HL-60 (cell line): ENCODE data around the gene LRRC17.
A peak's percentile ranks its signal among the peaks of the same experiment; 100 is the strongest.

ENCODE experiments used
- DNase-seq, 2 experiments: peaks; one replicate each; pipeline ENCODE4 v3.0.0-alpha.2; 2010 to 2020; ENCODE audit warnings: low read depth in 1 of 2, low spot score in 1 of 2
- H3K27ac ChIP-seq: fragments of 250-450 bp; sonication (Bioruptor Pico); replicated peaks from 2 replicates; pipeline ENCODE4 v1.5.1; 2020; ENCODE audit warnings: mild to moderate bottlenecking, moderate library complexity
- H3K27me3 ChIP-seq: fragments of 250-450 bp; sonication (Bioruptor Pico); 2 replicates; pipeline ENCODE4 v1.5.1; 2021; ENCODE audit warnings: mild to moderate bottlenecking, moderate library complexity; ENCODE audit not compliant: insufficient read depth, poor library complexity, severe bottlenecking
- H3K4me3 ChIP-seq: replicated peaks from 2 replicates; pipeline ENCODE4 v1.5.1; 2011; ENCODE audit warnings: mild to moderate bottlenecking, control low read depth, low read length; ENCODE audit not compliant: insufficient read depth
- CTCF ChIP-seq: IDR thresholded peaks from one replicate; pipeline ENCODE4 v1.5.1; 2011; ENCODE audit warnings: low read length, control low read depth, inconsistent platforms; ENCODE audit not compliant: insufficient read depth
- GABPA ChIP-seq: IDR thresholded peaks from 2 replicates; pipeline ENCODE4 v1.6.1; 2012; ENCODE audit warnings: low read depth
- POLR2AphosphoS5 ChIP-seq: IDR thresholded peaks from 2 replicates; pipeline ENCODE4 v1.6.1; 2012; ENCODE audit warnings: low read depth
- SPI1 ChIP-seq: IDR thresholded peaks from 2 replicates; pipeline ENCODE4 v1.6.1; 2012; ENCODE audit warnings: low read depth, mild to moderate bottlenecking, borderline replicate concordance
- TF ChIP-seq, protein P1 (sequence below): IDR thresholded peaks from 2 replicates; pipeline ENCODE4 v1.6.1; 2012; ENCODE audit warnings: low read depth; ENCODE audit not compliant: insufficient replicate concordance

LRRC17 gene

DNA sequence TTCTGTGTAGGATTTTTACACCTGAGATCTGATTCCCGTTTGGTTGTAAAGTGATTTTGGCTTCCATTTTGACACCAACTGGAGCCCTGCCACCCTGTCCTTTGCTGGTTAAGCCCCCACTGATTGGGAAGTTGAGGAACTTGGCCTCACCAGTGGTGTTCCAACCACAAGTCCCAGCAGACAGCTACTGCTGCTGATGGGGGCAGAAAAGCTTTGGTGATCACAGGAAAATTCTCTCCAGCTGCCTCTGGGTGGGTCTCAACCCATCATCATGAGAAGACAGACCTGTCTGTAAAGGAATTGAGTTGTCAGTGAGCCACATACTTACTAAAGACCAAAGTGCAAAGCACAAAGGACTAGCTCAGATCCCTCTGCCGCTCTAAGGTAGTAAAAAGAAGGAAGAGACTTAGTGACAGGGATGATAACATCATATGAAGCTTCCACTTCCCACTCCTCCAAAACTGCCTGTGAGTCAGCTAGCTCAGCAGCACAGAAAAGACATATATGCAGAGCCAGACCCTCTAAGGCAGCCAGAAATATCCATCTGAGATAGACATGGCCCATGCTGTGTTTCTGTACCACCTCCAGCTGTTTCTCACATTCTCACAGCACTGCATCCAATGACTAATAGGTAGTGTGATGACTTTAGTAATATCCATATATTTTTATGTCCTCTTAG is 22.4 kb upstream of the LRRC17 start:
- peak; percentile 73; the same call in 1 of the 2 replicates for TF ChIP-seq SPI1
- TF ChIP-seq, protein P1, sequence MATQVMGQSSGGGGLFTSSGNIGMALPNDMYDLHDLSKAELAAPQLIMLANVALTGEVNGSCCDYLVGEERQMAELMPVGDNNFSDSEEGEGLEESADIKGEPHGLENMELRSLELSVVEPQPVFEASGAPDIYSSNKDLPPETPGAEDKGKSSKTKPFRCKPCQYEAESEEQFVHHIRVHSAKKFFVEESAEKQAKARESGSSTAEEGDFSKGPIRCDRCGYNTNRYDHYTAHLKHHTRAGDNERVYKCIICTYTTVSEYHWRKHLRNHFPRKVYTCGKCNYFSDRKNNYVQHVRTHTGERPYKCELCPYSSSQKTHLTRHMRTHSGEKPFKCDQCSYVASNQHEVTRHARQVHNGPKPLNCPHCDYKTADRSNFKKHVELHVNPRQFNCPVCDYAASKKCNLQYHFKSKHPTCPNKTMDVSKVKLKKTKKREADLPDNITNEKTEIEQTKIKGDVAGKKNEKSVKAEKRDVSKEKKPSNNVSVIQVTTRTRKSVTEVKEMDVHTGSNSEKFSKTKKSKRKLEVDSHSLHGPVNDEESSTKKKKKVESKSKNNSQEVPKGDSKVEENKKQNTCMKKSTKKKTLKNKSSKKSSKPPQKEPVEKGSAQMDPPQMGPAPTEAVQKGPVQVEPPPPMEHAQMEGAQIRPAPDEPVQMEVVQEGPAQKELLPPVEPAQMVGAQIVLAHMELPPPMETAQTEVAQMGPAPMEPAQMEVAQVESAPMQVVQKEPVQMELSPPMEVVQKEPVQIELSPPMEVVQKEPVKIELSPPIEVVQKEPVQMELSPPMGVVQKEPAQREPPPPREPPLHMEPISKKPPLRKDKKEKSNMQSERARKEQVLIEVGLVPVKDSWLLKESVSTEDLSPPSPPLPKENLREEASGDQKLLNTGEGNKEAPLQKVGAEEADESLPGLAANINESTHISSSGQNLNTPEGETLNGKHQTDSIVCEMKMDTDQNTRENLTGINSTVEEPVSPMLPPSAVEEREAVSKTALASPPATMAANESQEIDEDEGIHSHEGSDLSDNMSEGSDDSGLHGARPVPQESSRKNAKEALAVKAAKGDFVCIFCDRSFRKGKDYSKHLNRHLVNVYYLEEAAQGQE: no peak
- TF ChIP-seq GABPA: no peak
- peak; percentile 42 to 66 for DNase-seq
- Histone ChIP-seq H3K27ac (peak overlapping the region; percentile 38), H3K4me3 (no peak overlapping the region), H3K27me3 (no peaks in the 10 kb centered on the region)

DNA sequence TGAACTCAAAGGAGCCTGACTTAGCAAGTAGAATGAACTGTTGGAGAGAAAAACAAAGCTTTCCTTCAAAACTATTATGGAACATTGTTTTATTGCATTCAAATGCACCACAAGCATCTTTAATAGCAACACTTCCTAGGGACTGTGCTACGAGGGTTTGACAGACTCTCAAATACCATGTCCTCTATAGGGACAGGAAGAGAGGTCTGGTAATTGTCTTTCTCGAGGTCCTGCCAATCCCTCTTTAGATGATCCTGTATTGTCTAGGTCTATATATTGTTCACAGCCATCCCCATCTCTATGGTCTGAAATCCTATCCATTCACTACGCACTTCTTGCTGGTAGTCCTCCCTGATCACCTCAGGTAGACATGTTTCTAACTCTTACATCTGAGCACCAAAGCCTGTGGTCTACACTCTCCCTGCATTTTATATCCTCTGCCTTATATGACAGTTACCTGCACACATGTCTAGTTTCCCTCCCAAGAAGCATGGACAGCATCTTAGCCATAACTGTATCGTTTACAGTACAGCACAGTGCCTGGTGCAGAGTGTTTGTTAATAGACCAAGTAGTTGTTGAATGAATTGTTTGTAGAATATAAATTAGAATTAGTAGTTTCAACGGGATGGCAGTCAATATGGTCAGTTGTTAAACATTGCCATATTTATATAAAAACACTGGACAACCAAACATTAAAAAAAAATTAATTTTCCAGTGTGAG is 21.7 kb upstream of the LRRC17 start:
- Histone ChIP-seq H3K27me3 (no peaks in the 10 kb centered on the region), H3K4me3 (no peak overlapping the region), H3K27ac (peak overlapping the region; percentile 38)
- TF ChIP-seq POLR2AphosphoS5: no peak
- TF ChIP-seq CTCF: no peak
- TF ChIP-seq, protein P1: no peak
- no peak for TF ChIP-seq SPI1
- TF ChIP-seq GABPA: no peak
- no peak for DNase-seq

- no peaks in the 10 kb centered on the region for H3K27me3 ChIP-seq
- peak; percentile 22 to 44 for DNase-seq
- TF ChIP-seq GABPA (no peak), CTCF (no peak)
- no peak overlapping the region for H3K4me3 ChIP-seq
- no peak overlapping the region; the same call in 1 of the 2 replicates for H3K27ac ChIP-seq
Observed at GRCh38 chr7:102891693-102892261, 21.0 kb upstream of the LRRC17 start.

DNA sequence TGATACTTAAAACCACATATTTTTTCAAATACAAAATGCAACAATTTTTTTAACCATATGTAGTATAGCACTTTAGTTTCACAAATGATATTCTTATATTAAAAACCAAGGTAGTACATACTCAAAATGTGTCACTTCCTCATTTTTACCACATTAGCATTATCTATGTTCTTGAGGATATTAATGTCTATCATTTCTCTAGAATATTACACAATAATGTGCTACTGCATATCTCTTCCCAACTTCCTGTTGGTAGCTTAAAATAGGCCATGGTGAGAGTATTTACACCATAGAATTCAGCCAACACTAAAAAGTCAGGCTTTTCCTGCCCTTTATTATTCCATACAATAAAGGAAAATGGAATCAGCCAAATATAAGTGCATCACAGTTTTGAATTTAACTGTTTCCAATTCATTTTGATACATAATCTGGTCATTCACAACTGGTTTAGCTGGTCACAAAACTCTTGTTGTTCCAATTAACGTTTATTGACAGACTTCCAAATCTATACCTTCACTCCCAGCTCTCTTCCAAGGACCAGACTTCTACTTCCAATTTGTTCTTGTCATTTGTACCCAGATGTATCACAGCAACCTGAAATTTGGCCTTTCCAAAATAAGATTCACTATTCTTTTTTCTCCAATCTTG is 20.0 kb upstream of the LRRC17 start:
- DNase-seq: peak in 1 of 2 experiments; percentile 74
- Histone ChIP-seq H3K27me3 (no peaks in the 10 kb centered on the region), H3K4me3 (no peak overlapping the region), H3K27ac (peak overlapping the region; percentile 69)
- no peak for TF ChIP-seq POLR2AphosphoS5
- TF ChIP-seq GABPA: peak; percentile 94
- TF ChIP-seq SPI1: peak; percentile 96
- TF ChIP-seq CTCF: no peak
- TF ChIP-seq, protein P1: no peak
